GM12878 (cell line): ENCODE data around the gene ITFG1. TPM values are rescaled to one million over a fixed set of nuclear protein-coding genes. Genes with fewer than 3 reads are reported as not detected.

ENCODE experiments used
- ATAC-seq: fragments of 200-7000 bp; cut with Tn5 transposase; 3 replicates; pipeline ENCODE4 v1.9.1; 2020; ENCODE audit warnings: mild to moderate bottlenecking, moderate library complexity
- BruUV-seq: library from RNA; stranded (reverse); fragments of 400-500 nt; replicated peaks from 2 replicates; lab custom pipeline; 2021; lab: Mats Ljungman, UMichigan
- CTCF ChIA-PET: fragments of 300-600 bp; sonication (Branson Sonifier 250); formaldehyde crosslinking; extraction: SDS; loops from one replicate; lab custom pipeline; 2021; ENCODE audit warnings: inconsistent platforms; lab: Yijun Ruan, JAX
- POLR2A ChIA-PET: fragments of 350-600 bp; formaldehyde crosslinking; extraction: SDS; loops from one replicate; lab custom pipeline; 2021; ENCODE audit warnings: inconsistent platforms; lab: Charles Lee
- RAD21 ChIA-PET: fragments of 300-600 bp; sonication (Branson Sonifier 250); formaldehyde crosslinking; loops from one replicate; lab custom pipeline; 2023; ENCODE audit warnings: antibody characterized with exemption; ENCODE audit not compliant: unreplicated experiment; lab: Charles Lee
- SMC1A ChIA-PET: fragments of 300-600 bp; sonication (Branson Sonifier 250); formaldehyde crosslinking; loops from one replicate; lab custom pipeline; 2023; ENCODE audit not compliant: unreplicated experiment, uncharacterized antibody; lab: Charles Lee
- DNase-seq: peaks from one replicate; pipeline ENCODE4 v3.0.0-alpha.2; 2011; ENCODE audit warnings: low read depth, low spot score
- FAIRE-seq: peaks from 3 replicates; lab custom pipeline; 2011; peaks lifted over from hg19 to GRCh38; lab: Jason Lieb, UNC
- H2AFZ ChIP-seq: 2 replicates; pipeline ENCODE4 v1.6.0; 2011; ENCODE audit warnings: low read depth, low read length, control low read depth; ENCODE audit not compliant: control insufficient read depth
- H3K27ac ChIP-seq: 2 replicates; pipeline ENCODE4 v1.5.1; 2011; ENCODE audit warnings: control low read depth; ENCODE audit not compliant: control insufficient read depth, insufficient read depth
- H3K27me3 ChIP-seq, 2 experiments: replicated peaks in 1 of 2; 2 replicates each; pipeline versions ENCODE4 v1.6.0 to v1.6.1; 2011; ENCODE audit warnings: low read length in 1 of 2; ENCODE audit not compliant: control insufficient read depth in 2 of 2, insufficient read depth in 2 of 2
- H3K36me3 ChIP-seq, 2 experiments: 2 replicates each; pipeline ENCODE4 v1.5.1; 2011; ENCODE audit warnings: low read length in 1 of 2; ENCODE audit not compliant: control insufficient read depth in 2 of 2, insufficient read depth in 2 of 2
- H3K4me1 ChIP-seq: 2 replicates; pipeline ENCODE4 v1.6.1; 2011; ENCODE audit warnings: mild to moderate bottlenecking, low read length, moderate library complexity, mixed read lengths; ENCODE audit not compliant: control insufficient read depth, insufficient read depth
- H3K4me2 ChIP-seq: 2 replicates; pipeline ENCODE4 v1.6.0; 2011; ENCODE audit warnings: control low read depth; ENCODE audit not compliant: control insufficient read depth, insufficient read depth
- H3K4me3 ChIP-seq: fragments of 200-600 bp; sonication (generic); 2 replicates; pipeline ENCODE4 v1.5.1; 2016
- H3K79me2 ChIP-seq: 2 replicates; pipeline ENCODE4 v1.6.0; 2011; ENCODE audit warnings: low read length; ENCODE audit not compliant: control insufficient read depth, insufficient read depth
- H3K9ac ChIP-seq: 2 replicates; pipeline ENCODE4 v1.8.0; 2011; ENCODE audit warnings: low read length, control low read depth, mixed read lengths; ENCODE audit not compliant: control insufficient read depth, insufficient read depth
- H3K9me3 ChIP-seq: replicated peaks from 3 replicates; pipeline ENCODE4 v1.5.1; 2011; ENCODE audit warnings: mild to moderate bottlenecking, low read length; ENCODE audit not compliant: control insufficient read depth, insufficient read depth
- H4K20me1 ChIP-seq: 2 replicates; pipeline ENCODE4 v1.6.0; 2011; ENCODE audit not compliant: control insufficient read depth, insufficient read depth
- CEBPZ ChIP-seq: fragments of 150-350 bp; IDR thresholded peaks from 2 replicates; pipeline ENCODE4 v1.6.1; 2016; ENCODE audit warnings: low read depth, low read length
- CTCF ChIP-seq, 3 experiments: IDR thresholded peaks in 2 of 3; conservative IDR thresholded peaks in 1 of 3; 2 replicates each; pipeline ENCODE4 v1.5.1; 2011; ENCODE audit warnings: low read depth in 3 of 3, low read length in 3 of 3, mild to moderate bottlenecking in 3 of 3, control low read depth in 2 of 3, moderate library complexity in 2 of 3, inconsistent platforms in 1 of 3, mixed read lengths in 1 of 3; ENCODE audit not compliant: control insufficient read depth in 2 of 3, insufficient read depth in 1 of 3; ENCODE audit errors: extremely low read depth in 1 of 3
- E4F1 ChIP-seq: fragments of 450-650 bp; IDR thresholded peaks from 2 replicates; pipeline ENCODE4 v1.6.1; 2018; ENCODE audit warnings: borderline replicate concordance, mild to moderate bottlenecking; ENCODE audit not compliant: partially characterized antibody
- EGR1 ChIP-seq, 2 experiments: IDR thresholded peaks; 1 replicate in 1 of 2; 2 replicates in 1 of 2; pipeline ENCODE4 v1.6.1; 2011 to 2012; ENCODE audit warnings: low read depth in 2 of 2, low read length in 2 of 2, borderline replicate concordance in 1 of 2, mild to moderate bottlenecking in 1 of 2, moderate library complexity in 1 of 2
- EZH2 ChIP-seq: IDR thresholded peaks from 2 replicates; pipeline ENCODE4 v1.6.1; 2012; ENCODE audit warnings: low read depth, mild to moderate bottlenecking, control low read depth, inconsistent platforms, low read length, borderline replicate concordance; ENCODE audit not compliant: control insufficient read depth
- HCFC1 ChIP-seq: fragments of 150-350 bp; IDR thresholded peaks from 2 replicates; pipeline ENCODE4 v1.6.1; 2014; ENCODE audit warnings: low read length
- IKZF1 ChIP-seq: fragments of 450-650 bp; conservative IDR thresholded peaks from 2 replicates; pipeline ENCODE4 v1.6.1; 2017; ENCODE audit warnings: antibody characterized with exemption, mild to moderate bottlenecking
- KAT2A ChIP-seq: conservative IDR thresholded peaks from 2 replicates; pipeline ENCODE4 v1.6.1; 2011; ENCODE audit warnings: low read depth, low read length; ENCODE audit not compliant: control insufficient read depth
- NFXL1 ChIP-seq: fragments of 450-650 bp; IDR thresholded peaks from 2 replicates; pipeline ENCODE4 v1.6.1; 2017; ENCODE audit warnings: antibody characterized with exemption, mild to moderate bottlenecking, borderline replicate concordance
- PAX8 ChIP-seq: fragments of 450-650 bp; IDR thresholded peaks from 2 replicates; pipeline ENCODE4 v1.6.1; 2017; ENCODE audit warnings: mild to moderate bottlenecking, moderate library complexity
- SREBF2 ChIP-seq: IDR thresholded peaks from 2 replicates; pipeline ENCODE4 v1.6.1; 2012; ENCODE audit warnings: mild to moderate bottlenecking, low read length
- STAT1 ChIP-seq: fragments of 450-650 bp; conservative IDR thresholded peaks from 2 replicates; pipeline ENCODE4 v1.6.1; 2014; ENCODE audit warnings: antibody characterized with exemption, mild to moderate bottlenecking
- YY1 ChIP-seq: IDR thresholded peaks from 2 replicates; pipeline ENCODE4 v1.6.1; 2011; ENCODE audit warnings: low read depth, mild to moderate bottlenecking, low read length
- WGBS: methylation state at CpG from one replicate; pipeline ENCODE4 v1.1.6; 2016; ENCODE audit warnings: low lambda C conversion rate; ENCODE audit not compliant: insufficient replicate concordance, insufficient coverage; ENCODE audit errors: missing lambda C conversion rate; 5-methylcytosine and 5-hydroxymethylcytosine counted together
- in situ Hi-C: fragments of 300-500 bp; cut with MboI; formaldehyde crosslinking; loops from 9 replicates; pipeline ENCODE4 v1.14.3; 2018; ENCODE audit warnings: mixed read lengths
- intact Hi-C: fragments of 100-400 bp; cut with micrococcal nuclease; formaldehyde crosslinking; loops from one replicate; pipeline ENCODE4 v1.14.2; 2022; ENCODE audit not compliant: unreplicated experiment
- polyA plus RNA-seq, 11 experiments: library from polyadenylated mRNA; depleted of rRNA in 4 of 11; unstranded in 6 of 11; stranded (reverse) in 5 of 11; fragments of >200 nt; fragmentation: Nextera tagmentation in 4 of 11; fragmentation: Illumina TruSeq in 1 of 11; extraction: Ambion mirVana in 4 of 11; extraction: Trizol in 1 of 11; gene quantifications; 1 replicate in 1 of 11; 2 replicates in 10 of 11; pipeline versions ENCODE4 v1.2.1 to v1.2.3, GENCODE V29; 2011 to 2016; ENCODE audit warnings: inconsistent platforms in 2 of 11, missing spikeins in 2 of 11, low read depth in 1 of 11
- total RNA-seq, 4 experiments: library from RNA; depleted of rRNA in 3 of 4; stranded (reverse); fragments of >200 nt in 3 of 4; fragmentation: Illumina TruSeq in 1 of 4; extraction: Trizol in 1 of 4; gene quantifications; 2 replicates each; pipeline versions ENCODE4 v1.2.1 to v1.2.3, GENCODE V29; 2013 to 2021

The ITFG1 gene
- total and polyA plus RNA-seq, 10 of the 15 experiments (the other 5 are each of a cell fraction or from before 2014, with no cell fraction given) = 9.3 to 56.3 (median 28.6) TPM

- ChIA-PET POLR2A (no interaction called here), SMC1A (interaction anchor here (1.0 to 2.6 kb wide), 5 partner anchors 18 to 44 kb away, joined by 3 to 11 read pairs (median 6); partner anchors contain the start of genes ITFG1 and PHKB), CTCF (no interaction called here), RAD21 (interaction anchor here (1.1 kb wide), 1 partner anchor 24 kb away, joined by 3 read pairs; no protein-coding TSS in a partner anchor)
- H4K20me1 ChIP-seq = no peaks in the 10 kb centered on the region
- BruUV-seq = no TSS peak
- H3K27me3 ChIP-seq = no peaks in the 10 kb centered on the region
- in situ Hi-C loops (no loop called here), intact Hi-C loops (no loop called here)
- DNase-seq = no peak
- no peak overlapping the region for H3K9ac ChIP-seq
- H3K79me2 ChIP-seq = peaks cover 10% of the 10 kb centered on the region
- ATAC-seq = peak; percentile 21; the same call in 1 of the 3 replicates
- H2AFZ ChIP-seq = no peak overlapping the region
- no peaks in the 10 kb centered on the region for H3K9me3 ChIP-seq
- peaks cover 8 to 23% of the 10 kb centered on the region in 2 experiments for H3K36me3 ChIP-seq
- FAIRE-seq = no peak
- peaks cover under 1% of the 10 kb centered on the region; the same call in 1 of the 2 replicates for H3K4me1 ChIP-seq
- H3K27ac ChIP-seq = no peak overlapping the region
- no peak overlapping the region for H3K4me3 ChIP-seq
- whole genome bisulfite sequencing = 87% methylated on average over 9 of the region's 9 CpGs
- TF ChIP-seq KAT2A (no peak), YY1 (no peak), NFXL1 (no peak), PAX8 (no peak), CTCF (IDR thresholded peaks at IDR 0.05 in 2 of 3, conservative IDR thresholded peaks at IDR 0.05 in 1 of 3; ENCODE audit: control insufficient read depth in 2 of 3, extremely low read depth in 1 of 3, insufficient read depth in 1 of 3, low read depth in 3 of 3, low read length in 3 of 3) (no peak), E4F1 (no peak), SREBF2 (no peak), EZH2 (no peak), EGR1 (IDR thresholded peaks at IDR 0.05; ENCODE audit: borderline replicate concordance in 1 of 2, low read depth in 2 of 2, low read length in 2 of 2) (no peak), HCFC1 (no peak), CEBPZ (no peak), STAT1 (no peak), IKZF1 (no peak)
- no peak overlapping the region for H3K4me2 ChIP-seq
These were observed 38.9 kb upstream of the ITFG1 start for GRCh38 chr16:47499700-47500264.
